Retinal pigment epithelial cell (primary cell): Measurements from ENCODE around the gene EMC9.

Experiments
- DNase-seq: peaks from one replicate; pipeline ENCODE4 v3.0.0-alpha.2; 2010; ENCODE audit warnings: low read depth
- H3K4me3 ChIP-seq: 2 replicates; pipeline ENCODE4 v1.5.1; 2011; ENCODE audit warnings: mild to moderate bottlenecking, low read length, control low read depth, moderate library complexity
- CTCF ChIP-seq: conservative IDR thresholded peaks from 2 replicates; pipeline ENCODE4 v1.5.1; 2011; ENCODE audit warnings: low read depth, low read length, control low read depth, inconsistent platforms

Gene EMC9

DNA sequence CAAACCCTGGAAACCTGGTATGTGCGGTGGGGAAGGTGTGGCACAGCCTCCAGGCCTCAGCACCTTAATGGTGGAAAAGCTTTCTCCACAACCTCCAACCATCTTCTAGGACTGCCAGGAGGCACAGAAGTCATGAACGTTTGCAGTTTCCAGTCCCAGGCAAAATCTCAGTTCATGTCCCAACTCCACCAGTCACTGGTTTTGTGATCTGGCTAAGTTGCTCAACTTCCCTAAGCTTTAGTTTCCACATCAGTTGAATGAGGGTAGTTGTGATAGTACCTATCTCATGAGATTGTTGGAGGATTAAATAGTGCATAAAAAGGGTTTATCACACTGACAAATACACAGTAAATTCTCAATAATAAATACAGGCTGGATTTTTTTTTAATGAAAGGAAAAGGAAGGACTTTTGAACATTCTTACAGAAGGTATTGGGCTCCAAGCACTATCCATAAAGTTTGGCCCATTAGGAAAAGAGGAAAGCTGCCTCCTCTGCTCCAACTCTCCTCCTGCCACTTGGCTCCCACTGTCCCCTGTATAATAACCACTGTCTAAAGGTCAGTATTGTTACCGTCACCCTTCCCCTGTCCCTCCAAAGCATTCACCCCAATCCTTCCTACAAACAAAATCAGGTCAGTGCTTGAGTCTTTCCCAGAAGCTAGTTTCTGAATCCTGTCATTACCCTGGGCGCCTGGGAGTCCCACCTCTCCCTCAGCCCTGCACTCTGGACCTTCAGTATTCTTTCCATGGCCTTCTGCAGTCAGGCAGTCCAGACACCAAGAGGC lies 41.0 kb downstream of the EMC9 start:
- DNase-seq, result no peak
- H3K4me3 ChIP-seq, result no peak overlapping the region
- TF ChIP-seq CTCF, result no peak

- TF ChIP-seq CTCF, result no peak
- H3K4me3 ChIP-seq, result no peak overlapping the region
- DNase-seq, result no peak
These were observed 42.2 kb downstream of the EMC9 start for GRCh38 chr14:24098927-24099813.

- no peak for DNase-seq
- no peak overlapping the region for H3K4me3 ChIP-seq
- no peak for TF ChIP-seq CTCF
These were observed 43.0 kb downstream of the EMC9 start for GRCh38 chr14:24098229-24098926.

- H3K4me3 ChIP-seq, result no peak overlapping the region
- DNase-seq, result no peak
- no peak for TF ChIP-seq CTCF
These were observed 44.7 kb downstream of the EMC9 start for GRCh38 chr14:24096545-24097181.

GRCh38 chr14:24095271-24096068 lies 45.9 kb downstream of the EMC9 start:
- no peak for DNase-seq
- no peak for TF ChIP-seq CTCF
- H3K4me3 ChIP-seq, result peak overlapping the region; percentile 74

- peak overlapping the region; percentile 74 for H3K4me3 ChIP-seq
- no peak for DNase-seq
- no peak for TF ChIP-seq CTCF
These were observed 46.5 kb downstream of the EMC9 start for GRCh38 chr14:24094841-24095270.
